HG02970 (cell line): ENCODE data around the gene PRR7.

ENCODE experiments used
- ATAC-seq: cut with Tn5 transposase; IDR thresholded peaks from one replicate; pipeline ENCODE4 v1.9.1; 2021; ENCODE audit warnings: mild to moderate bottlenecking, moderate library complexity, moderate number of reproducible peaks; ENCODE audit not compliant: unreplicated experiment, low FRiP score

Gene PRR7

GRCh38 chr5:177448244-177448950, 1.8 kb downstream of the PRR7 start:
- ATAC-seq: no peak

GRCh38 chr5:177449140-177450061, 2.8 kb downstream of the PRR7 start:
- no peak for ATAC-seq

- ATAC-seq: no peak
Measured at GRCh38 chr5:177450667-177451424, 4.2 kb downstream of the PRR7 start.

GRCh38 chr5:177452688-177453638, 6.3 kb downstream of the PRR7 start:
- ATAC-seq: no peak

- peak; percentile 3 for ATAC-seq
Measured at GRCh38 chr5:177453852-177454396, 7.3 kb downstream of the PRR7 start.

GRCh38 chr5:177454397-177455035, 7.9 kb downstream of the PRR7 start:
- ATAC-seq: peak; percentile 46

GRCh38 chr5:177455036-177455660, 8.5 kb downstream of the PRR7 start:
- peak; percentile 54 for ATAC-seq

GRCh38 chr5:177455661-177456590, 9.3 kb downstream of the PRR7 start:
- peak; percentile 11 for ATAC-seq

- no peak for ATAC-seq
Measured at GRCh38 chr5:177456591-177456964, 10.0 kb downstream of the PRR7 start.

GRCh38 chr5:177456976-177457851, 10.6 kb downstream of the PRR7 start:
- ATAC-seq: no peak

GRCh38 chr5:177457852-177458681, 11.5 kb downstream of the PRR7 start:
- ATAC-seq: no peak

GRCh38 chr5:177458912-177459350, 12.3 kb downstream of the PRR7 start:
- ATAC-seq: no peak

GRCh38 chr5:177459357-177459756, 12.7 kb downstream of the PRR7 start:
- ATAC-seq: no peak

- ATAC-seq: no peak
Measured at GRCh38 chr5:177459819-177460628, 13.4 kb downstream of the PRR7 start.
